Epithelial cell of esophagus (primary cell): ENCODE data around the gene FSTL4.

Experiments
- DNase-seq: peaks from one replicate; pipeline ENCODE4 v3.0.0; 2010; ENCODE audit warnings: low read depth
- H3K4me3 ChIP-seq: 2 replicates; pipeline ENCODE4 v1.5.1; 2011; ENCODE audit warnings: mild to moderate bottlenecking, low read length, control low read depth
- TF ChIP-seq, protein P1 (sequence below): IDR thresholded peaks from 2 replicates; pipeline ENCODE4 v1.5.1; 2011; ENCODE audit warnings: low read depth, mild to moderate bottlenecking, low read length, control low read depth, inconsistent platforms; ENCODE audit not compliant: insufficient read depth; ENCODE audit errors: missing control alignments

Gene FSTL4

GRCh38 chr5:133317558-133317957 lies 294.8 kb downstream of the FSTL4 start:
- no peak for DNase-seq
- TF ChIP-seq, protein P1, sequence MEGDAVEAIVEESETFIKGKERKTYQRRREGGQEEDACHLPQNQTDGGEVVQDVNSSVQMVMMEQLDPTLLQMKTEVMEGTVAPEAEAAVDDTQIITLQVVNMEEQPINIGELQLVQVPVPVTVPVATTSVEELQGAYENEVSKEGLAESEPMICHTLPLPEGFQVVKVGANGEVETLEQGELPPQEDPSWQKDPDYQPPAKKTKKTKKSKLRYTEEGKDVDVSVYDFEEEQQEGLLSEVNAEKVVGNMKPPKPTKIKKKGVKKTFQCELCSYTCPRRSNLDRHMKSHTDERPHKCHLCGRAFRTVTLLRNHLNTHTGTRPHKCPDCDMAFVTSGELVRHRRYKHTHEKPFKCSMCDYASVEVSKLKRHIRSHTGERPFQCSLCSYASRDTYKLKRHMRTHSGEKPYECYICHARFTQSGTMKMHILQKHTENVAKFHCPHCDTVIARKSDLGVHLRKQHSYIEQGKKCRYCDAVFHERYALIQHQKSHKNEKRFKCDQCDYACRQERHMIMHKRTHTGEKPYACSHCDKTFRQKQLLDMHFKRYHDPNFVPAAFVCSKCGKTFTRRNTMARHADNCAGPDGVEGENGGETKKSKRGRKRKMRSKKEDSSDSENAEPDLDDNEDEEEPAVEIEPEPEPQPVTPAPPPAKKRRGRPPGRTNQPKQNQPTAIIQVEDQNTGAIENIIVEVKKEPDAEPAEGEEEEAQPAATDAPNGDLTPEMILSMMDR = no peak

DNA sequence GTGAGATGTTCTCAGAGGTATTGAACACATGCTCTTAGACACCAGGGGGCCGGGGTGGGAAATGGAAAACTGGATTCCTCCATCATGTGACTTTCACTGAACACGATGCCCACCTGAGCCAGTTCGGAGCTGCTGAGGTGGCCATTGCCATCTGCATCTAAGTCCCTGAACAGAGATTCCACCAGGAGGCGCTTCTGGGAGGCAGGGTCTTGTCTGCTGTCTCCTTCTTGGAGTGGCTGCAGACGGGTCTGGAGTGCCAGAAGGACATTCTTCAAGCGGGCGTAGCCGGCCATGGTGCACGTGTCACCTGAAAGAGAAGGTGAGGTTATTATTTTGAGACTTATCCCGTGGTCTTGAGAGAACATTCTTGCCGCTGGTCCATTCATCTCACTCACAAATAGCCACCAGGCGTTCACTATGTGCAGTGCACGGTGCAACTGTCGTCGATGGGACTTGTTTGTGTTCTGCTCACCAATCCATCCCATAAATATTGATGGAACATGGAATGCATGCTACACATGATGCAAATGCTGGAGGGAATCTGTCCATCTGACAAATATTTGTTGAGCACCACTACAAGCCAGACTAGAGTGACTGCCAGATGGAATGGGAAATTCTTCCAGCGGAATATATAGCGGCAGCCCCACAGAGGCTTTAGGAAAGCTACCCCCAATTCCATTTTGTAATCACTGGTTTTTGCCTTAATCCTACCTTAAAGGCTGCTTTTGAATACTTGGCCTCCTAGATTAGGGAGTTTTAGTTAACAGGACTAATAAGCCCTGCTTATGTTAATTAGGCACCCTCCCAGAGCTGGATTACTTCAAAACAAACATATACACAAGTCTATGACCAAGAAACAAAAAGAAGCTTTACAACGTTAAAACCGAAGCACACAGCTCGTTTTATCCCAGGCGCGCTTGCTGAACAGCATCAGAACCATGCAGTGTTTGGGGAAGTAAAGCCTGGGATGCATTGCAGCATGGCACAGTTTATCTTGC lies 295.7 kb downstream of the FSTL4 start:
- no peak for DNase-seq
- TF ChIP-seq, protein P1 = peak; percentile 8
- H3K4me3 ChIP-seq = no peak overlapping the region

More at GRCh38 chr5:133317558-133317957, 294.8 kb downstream of the FSTL4 start:
- H3K4me3 ChIP-seq = no peak overlapping the region

DNA sequence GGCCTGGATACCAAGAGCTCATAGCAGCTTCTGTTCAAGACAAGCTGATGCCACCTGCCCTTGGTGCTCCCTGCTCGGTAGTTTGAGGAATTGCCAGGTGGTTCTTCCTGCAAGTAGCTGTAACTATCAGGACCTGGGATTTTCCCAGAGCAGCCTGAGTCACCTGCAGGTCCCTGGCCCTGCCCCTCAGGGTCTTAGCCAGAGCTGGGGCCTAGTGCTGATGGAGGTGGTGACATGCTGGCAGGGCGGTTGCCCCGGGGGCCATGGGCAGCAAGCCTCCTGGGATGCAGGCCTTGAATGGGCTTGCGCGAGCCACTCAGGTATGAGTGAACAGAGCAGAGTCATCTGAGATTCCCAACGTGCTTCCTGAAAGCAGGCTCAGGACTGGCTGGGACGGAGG lies 298.3 kb downstream of the FSTL4 start:
- DNase-seq = peak; percentile 25
- TF ChIP-seq, protein P1 = no peak
- H3K4me3 ChIP-seq = no peak overlapping the region

DNA sequence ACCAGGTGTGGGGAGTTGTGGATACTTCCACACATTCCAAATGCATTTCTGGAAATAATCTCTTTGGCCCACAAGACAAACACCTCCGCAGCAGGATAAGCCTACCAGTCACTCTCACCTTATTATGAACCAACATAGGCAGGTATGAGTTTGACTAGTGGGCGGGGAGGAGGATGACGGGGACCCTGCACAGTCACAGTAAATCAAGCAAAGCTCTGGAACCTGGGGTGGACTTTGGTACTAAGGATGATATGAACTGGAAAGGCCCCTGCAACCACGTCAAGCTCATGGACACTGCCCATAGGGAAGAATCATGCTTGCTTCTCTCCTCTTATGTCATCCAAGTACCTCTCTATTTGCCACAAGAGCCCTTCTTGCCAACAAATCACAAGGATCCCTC lies 301.2 kb downstream of the FSTL4 start:
- TF ChIP-seq, protein P1 = no peak
- no peak for DNase-seq
- H3K4me3 ChIP-seq = no peak overlapping the region

DNA sequence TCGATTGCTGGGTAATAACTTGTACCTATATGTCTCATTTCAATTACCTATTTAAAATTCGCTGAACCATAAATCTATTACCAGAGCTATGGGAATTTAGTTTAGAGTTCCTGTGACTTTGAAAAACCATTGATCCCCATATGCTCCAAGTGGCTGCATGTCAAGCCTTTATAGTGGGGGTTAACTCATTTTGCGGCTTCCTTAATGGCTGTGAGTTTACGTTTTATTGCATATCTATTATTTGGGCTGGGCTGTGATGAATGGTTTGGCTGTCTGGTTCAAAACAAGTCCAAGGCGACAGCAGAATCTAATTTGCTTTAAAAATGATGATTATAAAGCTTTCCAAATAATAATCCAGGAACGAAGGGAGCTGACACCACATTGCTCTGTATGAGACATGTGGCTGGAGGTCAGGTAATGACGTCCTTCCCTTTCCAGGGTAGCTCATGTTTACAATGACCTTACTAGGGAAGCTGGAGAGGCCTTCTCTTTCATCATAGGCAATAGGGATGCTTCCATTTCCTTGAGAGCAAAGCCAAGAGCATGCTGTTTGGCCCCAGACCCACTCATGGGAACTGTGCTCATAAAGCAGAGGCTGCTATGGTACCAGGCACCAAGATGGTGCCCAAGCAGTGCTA lies 302.2 kb downstream of the FSTL4 start:
- DNase-seq = no peak
- no peak overlapping the region for H3K4me3 ChIP-seq
- TF ChIP-seq, protein P1 = no peak

DNA sequence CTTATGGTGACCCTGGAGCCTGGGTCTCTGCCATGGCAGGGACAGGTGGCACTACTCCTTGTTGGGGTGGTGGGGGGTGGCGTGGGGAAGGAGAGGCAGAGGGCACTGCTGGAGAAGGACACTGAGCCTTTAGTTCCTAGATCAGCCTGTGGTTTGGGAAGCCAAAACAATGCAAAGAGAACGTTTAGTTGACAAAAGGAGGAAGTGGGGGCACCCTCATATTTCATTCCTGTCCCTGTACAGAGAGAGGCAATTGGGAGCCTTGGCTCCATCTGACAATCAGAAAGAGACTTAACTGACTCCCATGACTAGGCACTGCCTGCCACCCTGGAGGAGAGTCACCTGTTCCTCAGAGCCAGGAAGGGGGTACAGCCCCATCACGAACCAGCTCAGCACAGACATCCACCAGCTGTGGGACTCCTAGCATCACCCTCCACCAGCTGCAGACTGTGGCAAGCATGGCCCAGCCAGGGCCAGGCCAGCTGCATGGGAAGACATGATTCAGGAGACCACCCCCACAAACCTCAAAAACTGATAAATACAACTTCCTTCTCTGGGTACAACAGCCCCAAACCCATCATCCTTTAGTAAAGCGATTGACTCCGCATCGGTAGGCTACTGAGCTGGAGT lies 303.1 kb downstream of the FSTL4 start:
- TF ChIP-seq, protein P1 = no peak
- DNase-seq = no peak
- H3K4me3 ChIP-seq = no peak overlapping the region
